ENCODE measurements around the gene BTD. TPM values are rescaled to one million over a fixed set of nuclear protein-coding genes. Genes with fewer than 3 reads are reported as not detected.

BTD gene
- polyA plus RNA-seq, 1 donor (not counting 4 experiments of a cell fraction or from before 2014, with no cell fraction given): 12.0 TPM

- dilution Hi-C loops (cut with MboI; ENCODE audit: extremely low pct_ligation_motif_present, low sequenced_read_pairs): no loop called here
- Histone ChIP-seq H3K36me3 (ENCODE audit: control insufficient read depth in 2 of 2, extremely low read depth in 1 of 2, insufficient read depth in 2 of 2, low read length in 2 of 2) (no peaks in the 10 kb centered on the region), H2AFZ (ENCODE audit: control insufficient read depth, low read length) (no peak overlapping the region), H3K27ac (ENCODE audit: control insufficient read depth, insufficient read depth, low read length) (no peak overlapping the region), H3K4me3 (ENCODE audit: control insufficient read depth in 2 of 3, extremely low read depth in 1 of 3, insufficient read depth in 2 of 3, low read depth in 1 of 3, low read length in 3 of 3) (no peak overlapping the region), H4K20me1 (ENCODE audit: control insufficient read depth, extremely low read depth, insufficient read depth, low read length) (no peaks in the 10 kb centered on the region), H3K9me3 (ENCODE audit: control insufficient read depth, low read depth, low read length) (no peaks in the 10 kb centered on the region), H3K4me1 (ENCODE audit: control insufficient read depth, extremely low read depth, insufficient read depth, low read length) (peaks cover 5% of the 10 kb centered on the region), H3K79me2 (ENCODE audit: control insufficient read depth, insufficient read depth, low read length) (peaks cover 2% of the 10 kb centered on the region), H3K9ac (ENCODE audit: control insufficient read depth, extremely low read depth, insufficient read depth, low read length) (no peak overlapping the region), H3K4me2 (ENCODE audit: control insufficient read depth, extremely low read depth, insufficient read depth, low read depth, low read length) (no peak overlapping the region), H3K27me3 (ENCODE audit: control insufficient read depth, extremely low read depth, insufficient read depth, low read length) (no peaks in the 10 kb centered on the region), H3K9me1 (ENCODE audit: control insufficient read depth, extremely low read depth, insufficient read depth, low read length) (no peaks in the 10 kb centered on the region)
- DNase-seq (ENCODE audit: low read depth, low spot score): no peak
- FAIRE-seq: no peak
- TF ChIP-seq EZH2 (IDR thresholded peaks at IDR 0.05; ENCODE audit: low read length) (no peak), CTCF (optimal IDR thresholded peaks at IDR 0.05 in 1 of 3, IDR thresholded peaks at IDR 0.05 in 1 of 3, conservative IDR thresholded peaks at IDR 0.05 in 1 of 3; ENCODE audit: extremely low read depth in 1 of 3, insufficient read depth in 2 of 3, low read length in 3 of 3) (no peak)
Observed at GRCh38 chr3:15606434-15606891, 4.9 kb downstream of the BTD start.

- Histone ChIP-seq H3K4me3 (ENCODE audit: control insufficient read depth in 2 of 3, extremely low read depth in 1 of 3, insufficient read depth in 2 of 3, low read depth in 1 of 3, low read length in 3 of 3) (no peak overlapping the region), H3K79me2 (ENCODE audit: control insufficient read depth, insufficient read depth, low read length) (no peaks in the 10 kb centered on the region), H3K9me3 (ENCODE audit: control insufficient read depth, low read depth, low read length) (no peaks in the 10 kb centered on the region), H3K9me1 (ENCODE audit: control insufficient read depth, extremely low read depth, insufficient read depth, low read length) (no peaks in the 10 kb centered on the region), H3K4me1 (ENCODE audit: control insufficient read depth, extremely low read depth, insufficient read depth, low read length) (no peaks in the 10 kb centered on the region), H3K9ac (ENCODE audit: control insufficient read depth, extremely low read depth, insufficient read depth, low read length) (no peak overlapping the region), H3K4me2 (ENCODE audit: control insufficient read depth, extremely low read depth, insufficient read depth, low read depth, low read length) (no peak overlapping the region), H3K27ac (ENCODE audit: control insufficient read depth, insufficient read depth, low read length) (no peak overlapping the region), H2AFZ (ENCODE audit: control insufficient read depth, low read length) (no peak overlapping the region), H4K20me1 (ENCODE audit: control insufficient read depth, extremely low read depth, insufficient read depth, low read length) (no peaks in the 10 kb centered on the region), H3K36me3 (ENCODE audit: control insufficient read depth in 2 of 2, extremely low read depth in 1 of 2, insufficient read depth in 2 of 2, low read length in 2 of 2) (no peaks in the 10 kb centered on the region), H3K27me3 (ENCODE audit: control insufficient read depth, extremely low read depth, insufficient read depth, low read length) (no peaks in the 10 kb centered on the region)
- dilution Hi-C loops (cut with MboI; ENCODE audit: extremely low pct_ligation_motif_present, low sequenced_read_pairs): no loop called here
- peak; percentile 32 for DNase-seq (ENCODE audit: low read depth, low spot score)
- peak; percentile 63 for FAIRE-seq
- TF ChIP-seq EZH2 (IDR thresholded peaks at IDR 0.05; ENCODE audit: low read length) (no peak), CTCF (optimal IDR thresholded peaks at IDR 0.05 in 1 of 3, IDR thresholded peaks at IDR 0.05 in 1 of 3, conservative IDR thresholded peaks at IDR 0.05 in 1 of 3; ENCODE audit: extremely low read depth in 1 of 3, insufficient read depth in 2 of 3, low read length in 3 of 3) (no peak)
Observed at GRCh38 chr3:15610082-15610759, 8.7 kb downstream of the BTD start.
